Peyer's patch (tissue), 4 donors: ENCODE data around the gene KISS1R.

Source experiments
- CTCF ChIP-seq, 6 experiments: fragments of 450-650 bp in 4 of 6; fragments of 200-600 bp in 2 of 6; sonication (generic) in 1 of 6; IDR thresholded peaks; one replicate each; pipeline ENCODE4 v1.5.1; 2017 to 2019; ENCODE audit warnings: antibody characterized with exemption in 6 of 6, mild to moderate bottlenecking in 3 of 6, moderate library complexity in 1 of 6
- POLR2A ChIP-seq, 2 donors: fragments of 450-650 bp; IDR thresholded peaks; one replicate each; pipeline ENCODE4 v1.5.1; 2017; ENCODE audit warnings: antibody characterized with exemption in 2 of 2, mild to moderate bottlenecking in 2 of 2, moderate library complexity in 2 of 2

GRCh38 chr19:941292-942132 is 24.4 kb downstream of the KISS1R start:
- no peak for TF ChIP-seq CTCF (IDR thresholded peaks at IDR 0.05)
- no peak for TF ChIP-seq POLR2A (IDR thresholded peaks at IDR 0.05)
